ENCODE results near the gene HLA-DQA2.
"Not testable (repeated sequence)": the region's sequence is repeated elsewhere in the genome, so short reads cannot be mapped to it uniquely, and the experiment has no call there.

HLA-DQA2 gene

GRCh38 chr6:32782923-32783322 is 41.7 kb downstream of the HLA-DQA2 start:
- not testable (repeated sequence) for DNase-seq

DNA sequence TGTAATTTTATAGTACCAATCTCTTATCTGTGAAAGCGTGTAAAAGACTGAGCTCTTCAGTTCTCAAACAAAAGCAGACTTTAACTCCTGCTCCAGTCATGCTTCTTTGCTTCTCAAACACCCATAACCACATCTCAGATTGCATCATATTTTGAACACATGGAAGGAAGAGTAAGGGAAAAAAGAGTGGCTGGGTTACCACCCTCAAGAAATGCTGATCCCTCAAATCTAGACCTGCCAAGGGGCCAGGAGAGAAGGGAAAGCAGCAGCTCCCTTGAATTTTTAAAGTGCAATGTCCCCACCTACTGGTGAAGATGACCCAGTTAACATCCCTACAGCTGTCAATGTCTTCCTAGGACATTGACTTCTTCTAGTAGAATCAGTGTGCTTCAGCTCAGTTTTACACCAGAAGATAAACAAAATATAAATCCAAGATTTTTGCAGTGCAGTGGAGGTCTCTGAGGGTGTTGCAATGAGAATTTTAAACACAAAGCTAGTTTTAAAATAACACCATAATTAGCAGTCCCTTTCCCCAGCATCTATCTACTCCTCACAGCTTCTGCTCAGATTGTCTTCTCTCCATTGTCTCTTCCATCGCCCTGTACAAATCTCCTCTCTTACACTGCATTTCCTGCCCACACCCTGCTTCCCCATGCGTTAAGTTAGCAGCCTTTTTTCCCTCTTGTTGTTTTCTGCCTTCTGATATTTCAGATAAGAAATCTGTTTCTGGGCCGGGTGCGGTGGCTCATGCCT is 44.8 kb downstream of the HLA-DQA2 start:
- DNase-seq = no peak

GRCh38 chr6:32790306-32790705 is 49.1 kb downstream of the HLA-DQA2 start:
- no peak for DNase-seq

GRCh38 chr6:32792901-32793435 is 51.8 kb downstream of the HLA-DQA2 start:
- DNase-seq = no peak

GRCh38 chr6:32794510-32794909 is 53.3 kb downstream of the HLA-DQA2 start:
- no peak for DNase-seq

Data from stimulated activated CD4-positive, alpha-beta T cell treated with anti-CD3 and anti-CD28 coated beads, Interleukin-4, amount 100 ng/mL, for 1 hour (primary cell).